GM12878 (cell line): ENCODE results near the gene RUFY4.

Experiments used
- EED ChIP-seq: sonication (generic); IDR thresholded peaks from 2 replicates; pipeline ENCODE4 v1.6.1; 2016; ENCODE audit warnings: antibody characterized with exemption, low read depth
- ESRRA ChIP-seq: IDR thresholded peaks from 2 replicates; pipeline ENCODE4 v1.6.1; 2012; ENCODE audit warnings: mild to moderate bottlenecking, low read length, improper control_type of control experiment
- GABPA ChIP-seq: IDR thresholded peaks from 2 replicates; pipeline ENCODE4 v1.6.1; 2014; ENCODE audit warnings: antibody characterized with exemption, low read depth, mild to moderate bottlenecking, inconsistent platforms
- NFYB ChIP-seq: IDR thresholded peaks from 2 replicates; pipeline ENCODE4 v1.6.1; 2011; ENCODE audit warnings: low read depth, mild to moderate bottlenecking, low read length, improper control_type of control experiment, moderate library complexity; ENCODE audit not compliant: insufficient read depth
- POLR2A ChIP-seq: IDR thresholded peaks from 2 replicates; pipeline ENCODE4 v1.6.1; 2011; ENCODE audit warnings: low read depth, mild to moderate bottlenecking, low read length
- TCF12 ChIP-seq: IDR thresholded peaks from 2 replicates; pipeline ENCODE4 v1.6.1; 2011; ENCODE audit warnings: low read depth, mild to moderate bottlenecking, low read length
- TF ChIP-seq, protein P1 (sequence below): IDR thresholded peaks from 2 replicates; pipeline ENCODE4 v1.6.1; 2011; ENCODE audit warnings: borderline replicate concordance, low read depth, mild to moderate bottlenecking, moderate library complexity, mixed read lengths, low read length; ENCODE audit not compliant: insufficient read depth; ENCODE audit errors: extremely low read length
- TF ChIP-seq, protein P2 (sequence below): IDR thresholded peaks from 2 replicates; pipeline ENCODE4 v1.6.1; 2012; ENCODE audit warnings: mild to moderate bottlenecking, low read depth, low read length
- TF ChIP-seq, protein P3 (sequence below), 3 experiments: IDR thresholded peaks in 2 of 3; conservative IDR thresholded peaks in 1 of 3; 2 replicates each; pipeline ENCODE4 v1.5.1; 2011; ENCODE audit warnings: low read depth in 3 of 3, low read length in 3 of 3, mild to moderate bottlenecking in 3 of 3, control low read depth in 2 of 3, moderate library complexity in 2 of 3, inconsistent platforms in 1 of 3, mixed read lengths in 1 of 3; ENCODE audit not compliant: control insufficient read depth in 2 of 3, insufficient read depth in 1 of 3; ENCODE audit errors: extremely low read depth in 1 of 3

DNA sequence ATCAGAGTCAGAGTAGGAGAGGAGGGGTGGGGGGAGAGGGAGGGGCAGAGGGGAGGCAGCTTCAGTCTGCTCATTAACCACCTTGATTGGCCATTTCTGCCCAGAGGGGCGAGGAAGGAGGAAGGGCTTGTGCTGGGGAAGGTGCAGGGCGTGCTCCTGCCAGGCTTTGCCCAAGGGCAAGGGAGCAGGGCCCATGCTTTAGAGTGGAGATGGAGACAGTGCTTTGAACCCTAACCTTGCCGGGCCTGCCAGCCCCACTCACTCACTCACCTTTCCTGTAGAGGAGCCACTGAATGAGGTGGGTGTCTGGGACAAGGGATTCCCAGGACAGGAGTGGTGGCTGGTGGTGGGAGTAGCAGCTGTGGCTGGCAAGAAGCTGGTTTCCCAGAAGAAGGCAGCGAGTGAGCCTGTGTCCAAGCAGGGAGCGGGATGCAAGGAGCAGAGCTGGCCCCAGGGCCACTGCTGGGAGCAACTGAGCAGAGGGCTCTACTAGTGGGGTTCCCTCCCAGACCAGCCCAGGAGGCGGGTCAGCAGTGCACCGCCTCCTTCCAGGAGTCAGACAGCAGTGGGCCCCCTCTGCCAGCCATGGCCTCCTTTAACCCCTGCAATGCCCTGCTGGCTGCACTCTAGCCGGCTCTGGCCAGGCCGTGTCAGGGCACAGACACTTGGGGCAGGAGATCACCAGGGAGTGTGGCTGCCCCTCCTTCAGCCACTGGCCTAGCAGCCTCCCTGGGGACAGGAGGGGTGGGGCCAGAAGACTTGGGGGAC lies 3.6 kb upstream of the RUFY4 start:
- TF ChIP-seq ESRRA (no peak), TCF12 (no peak), POLR2A (no peak), EED (no peak), GABPA (no peak), NFYB (no peak)
- TF ChIP-seq, protein P1, sequence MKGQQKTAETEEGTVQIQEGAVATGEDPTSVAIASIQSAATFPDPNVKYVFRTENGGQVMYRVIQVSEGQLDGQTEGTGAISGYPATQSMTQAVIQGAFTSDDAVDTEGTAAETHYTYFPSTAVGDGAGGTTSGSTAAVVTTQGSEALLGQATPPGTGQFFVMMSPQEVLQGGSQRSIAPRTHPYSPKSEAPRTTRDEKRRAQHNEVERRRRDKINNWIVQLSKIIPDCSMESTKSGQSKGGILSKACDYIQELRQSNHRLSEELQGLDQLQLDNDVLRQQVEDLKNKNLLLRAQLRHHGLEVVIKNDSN, result no peak
- TF ChIP-seq, protein P2, sequence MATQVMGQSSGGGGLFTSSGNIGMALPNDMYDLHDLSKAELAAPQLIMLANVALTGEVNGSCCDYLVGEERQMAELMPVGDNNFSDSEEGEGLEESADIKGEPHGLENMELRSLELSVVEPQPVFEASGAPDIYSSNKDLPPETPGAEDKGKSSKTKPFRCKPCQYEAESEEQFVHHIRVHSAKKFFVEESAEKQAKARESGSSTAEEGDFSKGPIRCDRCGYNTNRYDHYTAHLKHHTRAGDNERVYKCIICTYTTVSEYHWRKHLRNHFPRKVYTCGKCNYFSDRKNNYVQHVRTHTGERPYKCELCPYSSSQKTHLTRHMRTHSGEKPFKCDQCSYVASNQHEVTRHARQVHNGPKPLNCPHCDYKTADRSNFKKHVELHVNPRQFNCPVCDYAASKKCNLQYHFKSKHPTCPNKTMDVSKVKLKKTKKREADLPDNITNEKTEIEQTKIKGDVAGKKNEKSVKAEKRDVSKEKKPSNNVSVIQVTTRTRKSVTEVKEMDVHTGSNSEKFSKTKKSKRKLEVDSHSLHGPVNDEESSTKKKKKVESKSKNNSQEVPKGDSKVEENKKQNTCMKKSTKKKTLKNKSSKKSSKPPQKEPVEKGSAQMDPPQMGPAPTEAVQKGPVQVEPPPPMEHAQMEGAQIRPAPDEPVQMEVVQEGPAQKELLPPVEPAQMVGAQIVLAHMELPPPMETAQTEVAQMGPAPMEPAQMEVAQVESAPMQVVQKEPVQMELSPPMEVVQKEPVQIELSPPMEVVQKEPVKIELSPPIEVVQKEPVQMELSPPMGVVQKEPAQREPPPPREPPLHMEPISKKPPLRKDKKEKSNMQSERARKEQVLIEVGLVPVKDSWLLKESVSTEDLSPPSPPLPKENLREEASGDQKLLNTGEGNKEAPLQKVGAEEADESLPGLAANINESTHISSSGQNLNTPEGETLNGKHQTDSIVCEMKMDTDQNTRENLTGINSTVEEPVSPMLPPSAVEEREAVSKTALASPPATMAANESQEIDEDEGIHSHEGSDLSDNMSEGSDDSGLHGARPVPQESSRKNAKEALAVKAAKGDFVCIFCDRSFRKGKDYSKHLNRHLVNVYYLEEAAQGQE, result no peak
- TF ChIP-seq, protein P3, sequence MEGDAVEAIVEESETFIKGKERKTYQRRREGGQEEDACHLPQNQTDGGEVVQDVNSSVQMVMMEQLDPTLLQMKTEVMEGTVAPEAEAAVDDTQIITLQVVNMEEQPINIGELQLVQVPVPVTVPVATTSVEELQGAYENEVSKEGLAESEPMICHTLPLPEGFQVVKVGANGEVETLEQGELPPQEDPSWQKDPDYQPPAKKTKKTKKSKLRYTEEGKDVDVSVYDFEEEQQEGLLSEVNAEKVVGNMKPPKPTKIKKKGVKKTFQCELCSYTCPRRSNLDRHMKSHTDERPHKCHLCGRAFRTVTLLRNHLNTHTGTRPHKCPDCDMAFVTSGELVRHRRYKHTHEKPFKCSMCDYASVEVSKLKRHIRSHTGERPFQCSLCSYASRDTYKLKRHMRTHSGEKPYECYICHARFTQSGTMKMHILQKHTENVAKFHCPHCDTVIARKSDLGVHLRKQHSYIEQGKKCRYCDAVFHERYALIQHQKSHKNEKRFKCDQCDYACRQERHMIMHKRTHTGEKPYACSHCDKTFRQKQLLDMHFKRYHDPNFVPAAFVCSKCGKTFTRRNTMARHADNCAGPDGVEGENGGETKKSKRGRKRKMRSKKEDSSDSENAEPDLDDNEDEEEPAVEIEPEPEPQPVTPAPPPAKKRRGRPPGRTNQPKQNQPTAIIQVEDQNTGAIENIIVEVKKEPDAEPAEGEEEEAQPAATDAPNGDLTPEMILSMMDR (IDR thresholded peaks at IDR 0.05 in 2 of 3, conservative IDR thresholded peaks at IDR 0.05 in 1 of 3; ENCODE audit: control insufficient read depth in 2 of 3, extremely low read depth in 1 of 3, insufficient read depth in 1 of 3, low read depth in 3 of 3, low read length in 3 of 3), result no peak
